HG03521 (cell line): ENCODE results near the gene ASL.
"Not testable (repeated sequence)": the region's sequence is repeated elsewhere in the genome, so short reads cannot be mapped to it uniquely, and the experiment has no call there.

Experiments
- ATAC-seq: cut with Tn5 transposase; IDR thresholded peaks from one replicate; pipeline ENCODE4 v1.9.1; 2021; ENCODE audit warnings: mild to moderate bottlenecking, moderate library complexity; ENCODE audit not compliant: unreplicated experiment

The ASL gene

DNA sequence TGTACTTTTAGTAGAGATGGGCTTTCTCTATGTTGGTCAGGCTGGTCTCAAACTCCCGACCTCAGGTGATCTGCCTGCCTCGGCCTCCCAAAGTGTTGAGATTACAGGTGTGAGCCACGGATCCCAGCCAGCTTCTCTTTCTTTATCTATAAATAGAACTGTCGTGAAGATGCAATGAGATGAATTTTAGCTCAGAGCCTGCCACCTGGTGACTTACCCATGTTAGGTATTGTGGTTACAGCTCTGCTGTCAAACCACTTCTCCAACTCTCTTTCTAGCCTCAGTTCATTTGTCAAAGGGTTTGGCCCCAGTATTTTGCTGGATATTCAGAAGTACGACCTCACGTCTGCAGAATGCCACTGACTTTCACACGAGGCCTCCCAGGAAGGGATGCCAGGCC lies 3.4 kb upstream of the ASL start:
- not testable (repeated sequence) for ATAC-seq

DNA sequence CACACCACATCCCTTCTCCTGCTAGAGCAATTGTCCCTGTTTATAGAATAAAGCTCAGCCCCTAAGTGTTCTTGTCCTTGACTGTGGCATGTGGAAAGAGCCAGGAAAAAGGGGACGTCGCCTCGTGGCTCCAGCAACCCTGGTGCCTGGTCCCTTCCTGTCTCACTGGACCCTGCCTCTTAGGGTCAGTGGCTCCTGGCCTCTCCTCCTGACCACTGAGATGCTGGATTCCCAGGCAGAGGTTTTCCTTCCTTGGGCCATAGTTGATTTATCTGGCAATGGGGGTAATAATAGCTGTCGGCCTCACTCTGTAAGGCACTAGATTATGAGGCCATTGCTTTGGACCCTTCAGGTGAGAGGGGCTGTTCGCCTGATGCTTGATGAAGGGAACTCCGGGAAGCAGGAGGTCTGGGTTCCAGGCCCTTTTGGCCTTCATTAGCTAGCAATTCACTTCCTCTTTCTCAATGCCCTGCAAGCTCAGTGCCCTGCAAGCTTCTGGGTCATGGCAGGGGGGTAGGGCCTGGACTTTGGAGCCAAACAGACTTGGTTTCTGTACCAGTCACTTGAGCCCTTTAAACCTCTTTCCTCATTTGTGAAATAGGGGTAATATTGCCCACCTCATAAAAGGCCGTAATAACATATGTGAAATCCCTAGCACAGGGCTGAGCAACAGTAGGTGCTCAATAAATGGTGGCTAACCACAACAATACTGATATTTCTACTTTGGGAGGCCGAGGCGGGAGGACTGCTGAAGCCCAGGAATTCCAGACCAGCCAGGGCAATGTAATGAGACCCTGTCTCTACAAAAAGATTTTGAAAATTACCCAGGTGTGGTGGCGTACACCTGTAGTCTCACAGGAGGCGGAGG lies 1.1 kb downstream of the ASL start:
- ATAC-seq, result no peak

DNA sequence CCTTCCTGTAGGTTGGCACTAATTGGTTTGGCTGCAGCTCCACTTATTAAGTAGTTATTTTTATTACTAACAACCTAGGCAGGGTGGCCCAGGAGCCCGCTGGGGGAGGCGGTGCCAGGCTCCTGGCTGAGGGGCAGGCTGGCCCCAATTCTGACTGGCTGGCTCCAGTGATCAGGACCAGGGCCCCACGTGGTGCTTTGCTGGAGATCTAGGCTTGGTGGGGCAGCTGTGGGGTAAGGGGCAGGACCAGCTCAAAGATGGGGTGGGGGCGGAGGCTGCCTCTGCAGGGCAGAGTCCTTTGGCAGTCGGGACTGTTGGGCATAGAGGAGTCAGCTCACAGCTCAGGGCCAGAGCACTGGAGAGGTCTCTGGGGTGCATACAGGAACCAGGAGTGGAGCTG lies 2.4 kb downstream of the ASL start:
- ATAC-seq, result no peak

DNA sequence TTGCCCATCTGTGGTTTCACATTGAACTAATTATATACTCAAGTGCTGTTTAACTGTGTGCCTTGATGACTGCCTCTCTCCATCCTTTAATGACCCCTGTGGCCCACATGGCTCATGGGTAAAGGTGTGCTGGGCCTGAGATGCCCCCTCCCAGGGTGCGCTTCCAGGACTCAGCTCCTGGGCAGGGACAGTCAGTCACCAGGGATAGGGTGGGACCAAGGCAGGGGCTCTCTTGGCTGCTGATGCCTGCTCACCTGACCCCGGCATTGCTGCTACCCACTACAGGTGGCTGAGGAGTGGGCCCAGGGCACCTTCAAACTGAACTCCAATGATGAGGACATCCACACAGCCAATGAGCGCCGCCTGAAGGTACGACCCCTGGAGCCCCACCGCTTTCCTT lies 6.5 kb downstream of the ASL start:
- ATAC-seq, result no peak

DNA sequence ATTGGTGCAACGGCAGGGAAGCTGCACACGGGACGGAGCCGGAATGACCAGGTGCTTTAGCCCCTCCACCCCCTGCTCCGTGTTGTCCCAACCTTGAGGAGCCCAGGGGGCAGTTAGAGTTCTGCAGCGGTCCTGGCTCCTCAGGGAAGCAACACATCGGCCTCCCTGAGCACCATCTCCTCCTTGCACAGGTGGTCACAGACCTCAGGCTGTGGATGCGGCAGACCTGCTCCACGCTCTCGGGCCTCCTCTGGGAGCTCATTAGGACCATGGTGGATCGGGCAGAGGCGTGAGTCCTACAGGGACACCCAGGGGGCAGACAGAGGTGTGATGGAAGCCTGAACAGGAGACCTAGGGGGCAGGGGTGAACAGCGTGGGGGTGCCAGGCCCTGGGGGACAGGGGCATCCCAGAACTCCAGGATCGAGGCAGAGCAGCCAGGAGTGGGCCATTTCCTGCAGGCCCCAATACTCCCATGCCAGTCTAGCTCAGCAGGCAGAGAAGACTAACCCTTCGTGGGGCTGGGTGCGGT lies 7.3 kb downstream of the ASL start:
- no peak for ATAC-seq

DNA sequence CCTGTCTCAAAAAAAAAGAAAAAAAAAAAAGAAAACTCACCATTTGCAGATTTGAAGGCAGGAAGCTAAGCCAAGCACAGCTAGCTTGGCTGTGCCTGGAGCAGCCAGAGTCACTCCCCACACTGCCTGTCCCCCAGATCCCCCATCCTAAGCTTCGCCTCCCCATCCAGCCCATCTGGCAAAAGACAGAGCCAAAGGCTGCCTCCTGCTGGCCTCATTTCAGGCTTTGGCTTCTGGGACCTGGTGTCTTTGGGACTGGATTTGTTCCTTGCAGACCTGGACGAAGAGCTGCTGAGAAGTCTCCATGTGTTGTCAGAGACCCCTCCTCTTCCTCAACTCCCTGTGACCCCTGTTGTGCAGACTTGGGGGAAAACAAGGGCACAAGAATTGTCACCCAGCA lies 8.1 kb downstream of the ASL start:
- ATAC-seq, result no peak

DNA sequence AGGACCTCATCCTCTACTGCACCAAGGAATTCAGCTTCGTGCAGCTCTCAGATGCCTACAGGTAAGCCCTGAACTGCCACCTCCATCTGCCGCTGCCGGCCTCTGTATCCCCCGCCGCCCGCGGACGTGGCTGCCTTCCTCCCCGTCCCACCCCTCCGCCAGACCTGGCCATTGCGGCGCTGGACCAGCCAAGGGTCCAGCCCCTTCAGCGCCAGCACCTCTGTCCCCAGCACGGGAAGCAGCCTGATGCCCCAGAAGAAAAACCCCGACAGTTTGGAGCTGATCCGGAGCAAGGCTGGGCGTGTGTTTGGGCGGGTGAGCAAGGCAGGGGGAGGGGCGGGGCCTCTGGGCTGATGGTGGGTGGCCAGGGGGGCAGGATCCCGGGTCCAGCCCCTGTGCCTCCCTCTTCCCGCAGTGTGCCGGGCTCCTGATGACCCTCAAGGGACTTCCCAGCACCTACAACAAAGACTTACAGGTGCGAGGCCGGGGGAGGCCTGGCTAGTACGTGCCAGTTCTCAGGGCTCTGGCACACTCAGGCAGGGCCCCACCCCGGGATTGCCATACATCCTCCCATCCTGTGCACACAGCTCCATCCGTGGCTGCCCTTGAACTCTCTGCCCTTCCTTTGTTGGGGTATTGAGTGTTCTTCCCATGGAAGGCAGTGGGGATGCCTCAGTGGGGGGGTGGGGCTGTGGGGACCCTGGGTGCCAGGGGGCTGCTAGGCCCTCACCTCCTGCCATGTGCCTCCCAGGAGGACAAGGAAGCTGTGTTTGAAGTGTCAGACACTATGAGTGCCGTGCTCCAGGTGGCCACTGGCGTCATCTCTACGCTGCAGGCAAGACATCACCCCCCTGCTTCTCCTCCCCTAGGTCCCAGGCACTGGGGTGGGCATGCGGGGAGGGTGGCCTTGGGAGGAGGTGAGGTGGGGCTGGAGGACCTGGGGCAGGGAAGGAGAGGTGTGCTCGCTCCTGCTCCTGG lies 13.5 kb downstream of the ASL start:
- no peak for ATAC-seq

DNA sequence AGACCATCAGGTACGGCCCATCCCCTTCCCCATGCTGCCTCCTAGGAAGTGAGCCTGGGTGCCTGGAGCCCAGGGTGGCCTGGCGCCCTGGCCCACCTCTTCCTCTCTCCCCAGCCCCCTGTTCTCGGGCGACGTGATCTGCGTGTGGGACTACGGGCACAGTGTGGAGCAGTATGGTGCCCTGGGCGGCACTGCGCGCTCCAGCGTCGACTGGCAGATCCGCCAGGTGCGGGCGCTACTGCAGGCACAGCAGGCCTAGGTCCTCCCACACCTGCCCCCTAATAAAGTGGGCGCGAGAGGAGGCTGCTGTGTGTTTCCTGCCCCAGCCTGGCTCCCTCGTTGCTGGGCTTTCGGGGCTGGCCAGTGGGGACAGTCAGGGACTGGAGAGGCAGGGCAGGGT lies 17.0 kb downstream of the ASL start:
- ATAC-seq, result no peak

DNA sequence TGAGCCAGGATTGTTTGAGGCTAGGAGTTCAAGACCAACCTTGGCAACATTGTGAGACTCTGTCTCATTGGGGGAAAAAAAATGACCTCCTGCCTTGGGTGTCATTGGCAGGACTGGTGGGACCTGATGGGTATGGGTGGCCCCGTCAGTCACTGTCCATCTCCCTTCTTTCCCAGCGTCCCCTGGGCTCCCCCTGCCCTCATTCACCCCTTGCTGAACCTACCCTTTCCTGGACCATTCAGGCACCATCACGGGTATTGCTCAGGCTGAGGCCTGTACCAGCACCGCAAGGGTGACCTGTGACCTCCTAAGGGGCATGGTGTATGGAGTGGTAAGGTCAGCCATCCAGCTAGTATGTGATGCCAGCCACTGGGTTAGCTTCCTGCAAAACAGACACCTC lies 19.4 kb downstream of the ASL start:
- ATAC-seq, result no peak

DNA sequence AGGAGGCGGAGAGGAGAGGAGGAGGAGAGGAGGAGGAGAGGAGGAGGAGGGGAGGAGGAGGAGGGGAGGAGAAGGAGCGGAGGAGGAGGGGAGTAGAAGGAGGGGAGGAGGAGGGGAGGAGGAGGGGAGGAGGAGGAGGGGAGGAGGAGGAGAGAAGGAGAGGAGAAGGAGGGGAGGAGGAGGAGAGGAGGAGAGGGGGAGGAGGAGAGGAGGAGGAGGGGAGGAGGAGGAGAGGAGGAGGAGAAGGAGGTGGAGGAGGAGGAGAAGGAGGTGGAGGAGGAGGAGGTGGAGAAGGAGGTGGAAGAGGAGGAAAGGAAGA lies 23.6 kb downstream of the ASL start:
- ATAC-seq, result no peak

DNA sequence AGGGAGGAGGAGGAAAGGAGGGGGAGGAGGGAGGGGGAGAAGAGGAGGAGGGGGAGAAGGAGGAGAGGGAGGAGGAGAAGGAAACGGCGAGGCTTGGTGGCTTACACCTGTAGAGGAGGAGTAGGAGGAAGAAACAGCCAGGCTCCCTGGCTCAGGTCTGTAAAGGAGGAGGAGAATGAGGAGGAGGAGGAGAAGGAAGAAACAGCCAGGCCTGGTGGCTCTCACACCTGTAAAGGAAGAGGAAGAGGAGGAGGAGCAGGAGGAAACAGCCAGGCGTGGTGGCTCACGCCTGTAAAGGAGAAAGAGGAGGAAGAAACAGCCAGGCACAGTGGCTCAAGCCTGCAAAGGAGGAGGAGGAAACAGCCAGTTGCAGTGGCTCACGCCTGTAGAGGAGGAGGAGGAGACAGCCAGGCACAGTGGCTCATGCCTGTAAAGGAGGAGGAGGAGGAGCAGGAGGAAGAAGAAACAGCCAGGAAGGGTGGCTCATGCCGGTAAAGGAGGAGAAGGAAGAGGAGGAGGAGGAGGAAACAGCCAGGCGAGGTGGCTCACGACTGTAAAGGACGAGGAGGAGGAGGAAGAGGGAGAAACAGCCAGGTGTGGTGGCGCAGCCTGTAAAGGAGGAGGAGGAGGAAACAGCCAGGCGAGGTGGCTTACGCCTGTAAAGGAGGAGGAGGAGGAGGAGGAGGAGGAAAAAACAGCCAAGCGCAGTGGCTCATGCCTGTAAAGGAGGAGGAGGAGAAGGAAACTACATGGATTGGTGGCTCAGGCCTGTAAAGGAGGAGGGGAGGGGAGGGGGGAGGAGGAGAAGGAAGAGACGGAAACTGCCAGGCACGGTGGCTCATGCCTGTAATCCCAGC lies 24.2 kb downstream of the ASL start:
- peak; percentile 68 for ATAC-seq

DNA sequence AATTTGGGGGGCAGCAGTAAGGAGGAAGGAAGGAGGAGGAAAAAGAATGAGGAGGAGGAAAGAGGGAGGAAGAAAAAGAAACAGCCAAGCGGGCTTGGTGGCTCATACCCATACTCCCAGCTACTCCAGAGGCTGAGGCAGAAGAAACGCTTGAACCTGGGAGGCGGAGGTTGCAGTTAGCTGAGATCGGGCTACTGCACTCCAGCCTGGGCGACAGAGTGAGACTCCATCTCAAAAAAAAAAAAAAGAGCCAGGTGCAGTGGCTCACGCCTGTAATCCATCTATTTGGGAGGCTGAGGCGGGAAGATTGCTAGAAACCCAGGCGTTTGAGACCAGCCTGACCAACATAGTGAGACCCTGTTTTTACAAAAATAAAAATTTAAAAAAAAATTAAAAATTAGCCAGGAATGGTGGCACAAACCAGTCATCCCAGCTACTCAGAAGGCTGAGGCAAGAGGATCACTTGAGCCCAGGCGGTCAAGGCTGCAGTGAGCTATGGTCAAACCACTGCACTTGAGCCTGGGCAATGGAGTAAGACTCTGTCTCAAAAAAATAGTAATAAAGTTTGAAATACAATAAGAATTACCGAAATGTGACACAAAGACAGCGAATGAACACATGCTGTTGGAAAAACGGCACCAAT lies 24.9 kb downstream of the ASL start:
- no peak for ATAC-seq

DNA sequence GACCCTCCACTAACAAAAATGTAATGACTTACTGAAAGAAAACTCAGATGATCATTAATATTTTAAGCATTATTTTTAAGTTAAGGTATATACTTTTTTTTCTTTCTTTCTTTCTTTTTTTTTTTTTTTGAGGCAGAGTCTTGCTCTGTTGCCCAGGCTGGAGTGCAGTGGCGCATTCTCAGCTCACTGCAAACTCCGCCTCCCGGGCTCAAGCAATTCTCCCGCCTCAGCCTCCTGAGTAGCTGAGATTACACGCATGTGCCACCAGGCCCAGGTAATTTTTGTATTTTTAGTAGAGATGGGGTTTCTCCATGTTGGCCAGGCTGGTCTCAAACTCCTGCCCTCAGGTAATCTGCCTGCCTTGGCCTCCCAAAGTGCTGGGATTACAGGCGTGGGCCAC lies 26.5 kb downstream of the ASL start:
- ATAC-seq, result not testable (repeated sequence)

DNA sequence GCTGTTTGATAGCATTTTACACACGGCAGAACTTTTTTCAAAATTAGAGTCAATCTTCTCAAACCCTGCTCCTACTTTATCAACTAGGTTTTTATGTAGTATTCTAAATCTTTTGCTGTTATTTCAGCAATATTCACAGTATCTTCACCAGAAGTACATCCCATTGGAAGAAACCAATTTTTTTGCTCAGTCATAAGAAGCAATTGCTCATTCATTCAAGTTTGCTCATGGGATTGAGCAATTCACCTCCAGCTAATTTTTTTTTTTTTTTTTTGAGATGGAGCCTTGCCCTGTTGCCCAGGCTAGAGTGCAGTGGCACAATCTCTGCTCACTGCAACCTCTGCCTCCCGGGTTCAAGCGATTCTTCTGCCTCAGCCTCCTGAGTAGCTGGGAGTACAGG lies 28.4 kb downstream of the ASL start:
- ATAC-seq, result not testable (repeated sequence)

DNA sequence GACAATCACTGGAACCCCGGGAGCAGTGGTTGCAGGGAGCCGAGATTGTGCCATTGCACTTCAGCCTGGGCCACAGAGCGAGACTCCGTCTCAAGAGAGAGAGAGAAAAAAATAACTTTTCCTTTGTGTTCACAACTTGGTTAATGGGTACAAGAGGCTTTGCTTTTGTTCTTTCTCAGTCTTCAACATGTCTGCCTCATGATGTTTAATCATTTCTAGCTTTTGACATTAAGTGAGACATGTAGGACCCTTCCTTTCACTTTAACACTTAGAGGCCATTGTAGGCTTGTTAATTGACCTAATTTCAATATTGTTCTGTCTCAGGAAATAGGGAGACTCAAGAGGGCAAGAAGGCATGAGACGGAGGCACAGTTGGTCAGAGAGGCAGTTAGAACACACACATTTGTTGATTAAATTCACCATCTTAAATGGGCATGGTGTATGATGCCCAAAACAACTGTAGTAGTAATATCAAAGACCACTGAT lies 29.7 kb downstream of the ASL start:
- ATAC-seq, result no peak

DNA sequence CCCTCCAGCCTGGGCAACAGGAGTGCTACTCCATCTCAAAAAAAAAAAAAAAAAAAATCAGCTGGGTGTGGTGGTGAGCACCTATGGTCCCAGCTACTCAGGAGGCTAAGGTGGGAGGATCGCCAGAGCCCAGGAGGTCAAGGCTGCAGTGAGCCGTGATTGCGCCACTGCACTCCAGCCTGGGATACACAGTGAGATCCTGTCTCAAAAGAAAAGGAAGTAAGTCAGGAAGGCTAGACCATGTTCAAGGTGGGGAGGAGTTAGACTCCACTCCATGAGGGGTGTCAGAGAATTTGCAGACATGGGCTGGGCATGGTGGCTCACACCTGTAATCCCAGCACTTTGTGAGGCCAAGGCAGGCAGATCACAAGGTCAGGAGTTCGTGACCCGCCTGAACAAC lies 32.8 kb downstream of the ASL start:
- ATAC-seq, result not testable (repeated sequence)

DNA sequence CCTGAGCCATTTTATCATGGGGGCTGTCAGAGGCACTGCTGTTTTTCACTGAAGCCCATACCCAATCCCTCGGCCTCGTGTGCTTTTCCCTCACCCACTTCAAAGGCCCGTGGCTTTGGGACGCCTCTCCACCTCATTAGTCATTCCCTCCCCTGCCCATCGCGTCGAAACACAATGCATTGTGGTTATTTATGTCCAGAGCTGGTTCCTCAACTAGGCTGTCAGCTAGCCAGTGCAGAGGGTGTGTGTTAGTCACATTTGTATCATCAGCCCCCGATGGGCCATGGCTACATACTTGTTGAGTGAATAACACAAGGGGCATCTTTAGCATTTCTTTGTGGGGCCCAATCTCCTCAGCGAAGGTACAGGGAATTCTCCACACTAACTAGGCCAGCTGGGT lies 35.2 kb downstream of the ASL start:
- ATAC-seq, result no peak

DNA sequence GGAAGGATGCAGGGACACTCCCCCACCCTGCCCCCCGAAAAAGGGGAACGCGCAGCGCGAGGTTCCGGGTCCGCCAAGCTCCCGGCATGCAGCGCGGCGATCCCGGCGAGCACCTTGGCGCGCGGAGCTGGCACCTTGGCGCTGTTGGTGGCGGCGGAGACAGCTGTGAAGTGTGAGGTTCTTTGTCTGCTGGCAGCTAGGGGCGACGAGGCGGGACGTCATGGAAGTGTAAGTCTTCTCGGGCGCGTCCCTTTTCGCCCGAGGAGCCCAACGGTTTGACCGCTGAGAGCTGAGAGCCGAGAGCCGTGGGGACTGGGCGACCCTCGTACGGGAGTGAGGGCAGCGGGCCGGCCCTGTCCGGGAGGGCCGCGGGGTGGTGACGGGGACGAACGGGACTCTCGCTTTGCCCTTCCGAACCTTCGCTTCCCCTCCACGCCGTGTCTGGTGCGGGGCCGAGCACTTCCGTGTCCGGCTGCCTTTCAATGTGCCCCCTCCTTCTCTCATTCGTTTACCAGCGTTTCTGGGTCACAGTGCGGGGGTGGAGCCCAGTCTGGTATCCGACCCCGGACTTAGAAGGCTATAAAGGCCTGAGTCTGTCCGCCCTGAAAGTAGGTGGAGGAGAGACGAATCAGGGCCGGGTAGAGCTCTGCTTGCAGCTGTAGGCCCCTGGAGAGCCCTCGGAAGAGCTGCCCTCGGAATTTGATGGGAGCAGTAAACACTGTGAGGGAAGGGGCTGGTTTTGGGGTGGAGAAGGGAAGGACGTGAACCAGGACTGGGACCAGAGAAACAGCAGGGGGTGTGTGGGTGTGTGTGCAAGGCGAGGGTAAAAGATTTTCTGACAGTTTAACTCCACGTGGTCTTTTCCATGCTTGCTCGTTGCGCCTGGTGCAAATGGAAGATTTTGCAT lies 39.4 kb downstream of the ASL start, which contains the start of gene CRCP:
Gene CRCP, plus strand, starts transcription at position 105 of the 907 bp plus-strand sequence. Its CDS starts 116 bp downstream, at position 221.
- ATAC-seq, result peak; percentile 85
